Activated T-cell treated with anti-CD3 and anti-CD28 coated beads, Interleukin-2, amount 50 U/mL, for 4 hours (primary cell): ENCODE results near the gene FXYD3. TPM values are rescaled to one million over a fixed set of nuclear protein-coding genes. Genes with fewer than 3 reads are reported as not detected.

ENCODE experiments used
- ATAC-seq, 2 donors: fragments of 200-7000 bp; cut with Tn5 transposase; one replicate each; pipeline ENCODE4 v1.10.0; 2021
- DNase-seq: peaks from one replicate; pipeline ENCODE4 v3.0.0-alpha.2; 2020
- H3K27me3 Mint-ChIP-seq: one replicate; pipeline ENCODE4 v1.8.0; 2021; ENCODE audit warnings: low read depth, mixed read lengths
- H3K36me3 Mint-ChIP-seq: one replicate; pipeline ENCODE4 v1.8.0; 2022; ENCODE audit warnings: mixed read lengths; ENCODE audit not compliant: insufficient read depth
- H3K4me1 Mint-ChIP-seq: one replicate; pipeline ENCODE4 v1.8.0; 2021; ENCODE audit warnings: low read depth, mixed read lengths
- H3K4me3 Mint-ChIP-seq: one replicate; pipeline ENCODE4 v1.8.0; 2021; ENCODE audit warnings: mild to moderate bottlenecking, moderate library complexity, mixed read lengths
- H3K9me3 Mint-ChIP-seq: one replicate; pipeline ENCODE4 v1.8.0; 2021; ENCODE audit warnings: mixed read lengths
- total RNA-seq, 3 donors: library from RNA; stranded (reverse); gene quantifications; one replicate each; pipeline ENCODE4 v1.2.1, GENCODE V29; 2021

FXYD3 gene
- total RNA-seq, 3 donors from 2014 or later: 0.23 to 0.63 (median 0.41) TPM

DNA sequence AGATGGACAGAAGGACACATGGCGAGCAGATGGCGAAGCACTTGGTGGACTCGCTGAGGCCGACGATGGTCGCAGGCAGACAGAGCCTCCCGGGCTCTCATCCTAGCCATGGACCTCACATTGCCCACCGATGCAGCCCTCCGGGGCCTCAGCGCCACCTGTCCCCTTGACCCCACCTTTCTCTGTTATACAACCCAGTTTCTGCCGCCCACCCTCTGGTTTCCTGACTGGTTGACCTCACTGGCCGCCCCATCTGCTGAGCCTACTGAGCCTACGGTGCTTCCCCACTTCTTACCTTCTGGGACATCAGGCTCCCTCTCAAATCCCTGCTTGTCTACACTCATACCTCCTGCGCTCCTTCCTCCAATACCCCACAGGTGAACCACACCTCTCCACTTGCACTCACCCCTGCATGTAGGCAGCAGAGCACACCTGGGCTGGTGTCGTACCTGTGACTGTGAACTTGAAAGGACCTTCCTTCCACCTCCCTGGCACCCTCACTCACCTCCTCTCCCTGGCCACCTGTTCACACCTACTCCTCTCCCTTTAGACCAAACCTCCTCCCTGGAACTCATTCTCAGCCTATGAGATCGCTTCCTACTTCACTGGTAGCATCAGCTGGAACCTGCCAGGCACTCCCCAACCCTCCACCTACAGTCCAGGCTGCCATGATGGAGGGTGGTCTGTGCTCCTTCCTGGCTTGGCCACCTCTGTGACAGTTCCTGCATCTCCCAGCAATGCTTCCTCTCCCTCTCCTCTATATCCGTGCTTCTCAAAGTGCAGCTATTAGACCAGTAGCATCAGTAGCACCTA, 38.0 kb upstream of the FXYD3 start:
- ATAC-seq: no peak
- H3K4me1 Mint-ChIP-seq: peaks cover 2% of the 10 kb centered on the region
- H3K4me3 Mint-ChIP-seq: no peak overlapping the region
- H3K36me3 Mint-ChIP-seq: no peaks in the 10 kb centered on the region
- DNase-seq: no peak
- peaks cover 12% of the 10 kb centered on the region for H3K27me3 Mint-ChIP-seq
- H3K9me3 Mint-ChIP-seq: no peaks in the 10 kb centered on the region

DNA sequence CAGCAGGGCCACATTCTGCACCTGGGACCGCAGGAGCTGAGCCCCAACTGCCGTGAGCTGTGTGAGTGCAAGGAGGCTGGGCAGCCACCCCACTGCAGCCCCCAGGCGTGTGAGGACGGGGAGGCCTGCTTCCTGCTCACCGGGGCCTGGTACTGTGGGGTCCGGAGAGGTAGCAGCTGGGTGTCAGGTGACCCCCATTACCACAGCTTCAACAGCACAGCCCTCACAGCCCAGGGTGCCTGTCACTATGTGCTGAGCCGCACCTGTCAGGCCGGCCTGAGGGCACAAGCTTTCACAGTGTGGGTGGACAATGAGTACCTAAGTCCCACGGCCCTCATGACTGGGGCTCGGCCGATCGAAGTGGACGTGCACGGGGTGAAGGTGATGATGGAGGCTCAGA, 35.8 kb upstream of the FXYD3 start:
- Mint-ChIP-seq H3K9me3 (no peaks in the 10 kb centered on the region), H3K27me3 (peaks cover 12% of the 10 kb centered on the region), H3K4me1 (peaks cover 2% of the 10 kb centered on the region), H3K4me3 (no peak overlapping the region), H3K36me3 (no peaks in the 10 kb centered on the region)
- no peak for ATAC-seq
- no peak for DNase-seq

DNA sequence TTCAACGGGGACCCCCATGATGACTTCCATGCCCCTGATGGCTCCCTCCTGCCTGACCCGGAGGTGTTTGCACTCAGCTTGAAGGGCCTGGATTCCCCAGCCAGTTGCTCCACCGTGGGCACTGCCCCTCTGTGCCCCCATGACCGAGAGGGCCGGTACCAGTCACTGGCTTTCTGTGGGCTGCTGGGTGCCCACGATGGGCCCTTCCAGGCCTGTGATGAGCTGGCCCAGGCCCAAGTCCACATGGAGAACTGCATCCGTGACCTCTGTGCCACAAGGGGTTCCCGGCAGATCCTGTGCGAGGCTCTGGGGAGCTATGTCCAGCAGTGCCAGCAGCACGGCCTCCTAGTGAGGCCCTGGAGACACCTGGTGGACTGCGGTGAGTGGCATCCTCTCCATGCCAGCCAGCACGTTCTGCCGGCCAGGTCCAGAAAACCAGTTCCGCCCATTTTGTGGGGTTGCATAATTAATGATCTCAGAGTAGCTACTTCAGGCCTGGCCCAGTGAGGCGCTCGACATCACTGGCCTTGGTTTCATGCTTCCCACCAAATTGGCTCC, 34.9 kb upstream of the FXYD3 start:
- no peak for ATAC-seq
- H3K36me3 Mint-ChIP-seq: no peaks in the 10 kb centered on the region

GRCh38 chr19:35081201-35081600, 34.4 kb upstream of the FXYD3 start:
- Mint-ChIP-seq H3K36me3 (no peaks in the 10 kb centered on the region), H3K4me3 (no peak overlapping the region), H3K4me1 (peaks cover 9% of the 10 kb centered on the region), H3K27me3 (peaks cover 10% of the 10 kb centered on the region), H3K9me3 (no peaks in the 10 kb centered on the region)
- ATAC-seq (no peak), DNase-seq (no peak)

More for the DNA sequence above, 34.9 kb upstream of the FXYD3 start:
- H3K4me1 Mint-ChIP-seq: peaks cover 4% of the 10 kb centered on the region
- H3K9me3 Mint-ChIP-seq: no peaks in the 10 kb centered on the region
- peaks cover 10% of the 10 kb centered on the region for H3K27me3 Mint-ChIP-seq
- no peak overlapping the region for H3K4me3 Mint-ChIP-seq
- no peak for DNase-seq

DNA sequence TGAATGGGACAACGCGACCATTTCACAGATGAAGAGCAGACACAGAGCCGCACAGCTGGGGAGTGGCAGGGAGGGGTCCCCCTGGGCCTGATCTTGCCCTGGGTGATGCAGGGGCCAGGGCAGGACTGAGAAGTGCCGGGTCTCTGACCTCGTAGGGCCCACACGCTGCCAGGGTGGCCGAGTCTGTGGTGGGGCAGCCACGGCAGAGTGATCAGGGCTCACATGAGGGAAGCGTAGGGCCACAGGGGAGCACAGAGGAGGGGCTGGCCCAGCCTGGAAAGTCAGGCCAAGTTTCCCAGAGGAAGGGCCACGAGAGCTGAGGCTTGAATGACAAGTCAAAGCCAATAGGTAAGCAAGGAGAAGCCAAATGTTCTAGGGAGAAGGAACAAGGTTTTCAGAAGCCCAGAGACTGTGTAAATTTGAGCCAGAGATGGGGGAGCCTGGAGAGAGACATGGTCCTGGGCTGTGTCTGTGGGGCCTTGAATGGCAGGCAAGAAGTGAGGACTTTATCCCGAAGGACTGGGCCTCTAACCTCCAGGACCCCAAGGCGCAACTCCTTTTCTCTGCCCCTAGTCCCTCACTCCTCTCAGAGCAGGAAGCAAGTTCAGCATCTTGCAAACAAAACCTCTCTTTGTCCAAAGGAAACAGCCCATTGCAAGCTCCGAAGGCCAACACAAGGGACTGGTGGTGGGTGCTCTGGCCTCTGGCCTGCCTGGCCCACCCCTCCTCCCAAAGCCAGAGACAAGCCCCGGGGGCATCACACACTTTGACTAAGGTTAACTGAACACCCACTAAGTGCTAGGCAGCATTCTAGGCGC, 31.7 kb upstream of the FXYD3 start:
- H3K36me3 Mint-ChIP-seq: no peaks in the 10 kb centered on the region
- no peak overlapping the region for H3K4me3 Mint-ChIP-seq
- ATAC-seq: no peak
- H3K27me3 Mint-ChIP-seq: peaks cover under 1% of the 10 kb centered on the region
- H3K9me3 Mint-ChIP-seq: no peaks in the 10 kb centered on the region
- no peak for DNase-seq
- peaks cover 12% of the 10 kb centered on the region for H3K4me1 Mint-ChIP-seq

- Mint-ChIP-seq H3K27me3 (no peaks in the 10 kb centered on the region), H3K4me3 (no peak overlapping the region), H3K36me3 (no peaks in the 10 kb centered on the region), H3K9me3 (no peaks in the 10 kb centered on the region), H3K4me1 (peaks cover 12% of the 10 kb centered on the region)
- DNase-seq (no peak), ATAC-seq (no peak)
These were observed 31.2 kb upstream of the FXYD3 start for GRCh38 chr19:35084509-35084762.

DNA sequence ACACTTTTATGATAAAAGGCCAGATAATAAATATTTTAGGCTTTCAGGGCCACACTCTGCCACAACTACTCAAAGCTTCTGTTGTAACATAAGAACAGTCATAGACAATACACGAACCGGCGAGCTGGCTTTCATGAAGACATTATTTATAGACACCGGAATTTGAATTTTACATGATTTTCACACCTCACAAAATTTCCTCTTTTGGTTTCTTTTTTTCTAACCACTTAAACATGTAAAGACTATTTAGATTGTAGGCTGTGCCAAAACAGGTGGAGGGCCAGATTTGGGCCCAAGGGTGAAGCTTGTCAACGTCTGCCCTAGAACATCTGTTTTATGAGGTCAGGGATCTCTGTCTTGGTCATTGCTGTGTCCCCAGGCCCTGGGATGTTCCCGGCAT, 29.7 kb upstream of the FXYD3 start:
- Mint-ChIP-seq H3K9me3 (no peaks in the 10 kb centered on the region), H3K36me3 (no peaks in the 10 kb centered on the region), H3K4me3 (no peak overlapping the region), H3K4me1 (peaks cover 16% of the 10 kb centered on the region), H3K27me3 (peaks cover 4% of the 10 kb centered on the region)
- no peak for ATAC-seq
- no peak for DNase-seq

DNA sequence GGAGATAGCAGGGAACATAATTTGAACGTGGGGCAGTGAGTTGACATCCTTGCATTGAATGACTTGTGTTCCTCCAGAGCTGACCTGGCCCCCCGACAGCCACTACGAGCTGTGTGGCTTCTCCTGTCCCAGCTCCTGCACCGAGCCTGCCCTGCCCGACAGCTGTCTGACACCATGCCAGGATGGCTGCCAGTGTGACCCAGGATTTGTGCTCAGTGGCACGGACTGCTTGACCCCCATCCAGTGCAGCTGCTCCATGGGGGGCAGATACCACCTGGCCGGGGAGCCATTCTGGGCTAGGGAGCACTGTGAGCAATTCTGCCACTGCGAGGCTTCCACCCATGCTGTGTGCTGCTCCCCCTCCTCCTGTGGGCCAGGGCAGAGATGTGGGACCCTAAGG, 29.2 kb upstream of the FXYD3 start:
- Mint-ChIP-seq H3K4me1 (peaks cover 16% of the 10 kb centered on the region), H3K27me3 (peaks cover 4% of the 10 kb centered on the region), H3K9me3 (no peaks in the 10 kb centered on the region), H3K4me3 (no peak overlapping the region), H3K36me3 (no peaks in the 10 kb centered on the region)
- no peak for ATAC-seq
- no peak for DNase-seq

DNA sequence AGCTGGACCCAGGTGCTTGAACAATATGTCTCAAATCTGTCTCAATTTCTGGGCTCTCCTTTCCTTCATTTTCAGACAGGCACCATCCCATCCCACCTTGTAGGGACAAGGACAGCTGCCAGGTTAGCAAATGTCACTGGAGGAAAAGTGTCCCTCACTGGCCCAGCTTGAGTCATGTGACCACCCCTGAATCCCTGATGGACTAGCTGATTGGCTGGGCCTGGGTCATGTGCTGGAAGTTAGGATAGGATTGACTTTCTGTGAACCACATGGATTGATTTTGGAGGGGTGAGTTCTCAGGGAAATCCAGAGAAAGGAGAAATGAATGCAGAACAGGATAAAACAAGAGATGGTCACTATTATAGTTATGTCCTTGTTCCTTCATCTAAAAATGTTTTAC, 28.2 kb upstream of the FXYD3 start:
- Mint-ChIP-seq H3K9me3 (no peaks in the 10 kb centered on the region), H3K4me3 (no peak overlapping the region), H3K27me3 (peaks cover 4% of the 10 kb centered on the region), H3K36me3 (no peaks in the 10 kb centered on the region), H3K4me1 (peaks cover 16% of the 10 kb centered on the region)
- DNase-seq (no peak), ATAC-seq (no peak)

GRCh38 chr19:35088131-35088913, 27.3 kb upstream of the FXYD3 start:
- peaks cover 4% of the 10 kb centered on the region for H3K27me3 Mint-ChIP-seq
- peaks cover 16% of the 10 kb centered on the region for H3K4me1 Mint-ChIP-seq
- no peaks in the 10 kb centered on the region for H3K9me3 Mint-ChIP-seq
- DNase-seq: no peak
- no peak for ATAC-seq
- H3K36me3 Mint-ChIP-seq: no peaks in the 10 kb centered on the region
- H3K4me3 Mint-ChIP-seq: no peak overlapping the region

DNA sequence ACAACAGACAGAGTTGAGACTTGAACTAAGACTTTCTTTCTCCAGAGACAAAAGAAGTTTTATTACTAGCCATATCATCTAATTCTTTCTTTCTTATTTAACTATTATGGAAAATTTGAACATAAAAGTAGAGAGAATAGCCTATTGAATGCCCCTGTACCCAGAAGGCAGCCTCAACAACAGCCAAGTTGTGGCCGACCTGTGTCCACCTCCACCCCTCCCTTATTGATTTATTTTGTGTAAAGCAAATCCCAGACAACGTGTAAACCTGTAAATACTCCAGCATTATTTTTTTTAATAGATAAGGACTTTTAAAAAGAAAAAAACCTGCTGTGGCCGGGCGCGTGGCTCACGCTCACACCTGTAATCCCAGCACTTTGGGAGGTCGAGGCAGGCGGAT, 26.1 kb upstream of the FXYD3 start:
- peaks cover 16% of the 10 kb centered on the region for H3K4me1 Mint-ChIP-seq
- H3K9me3 Mint-ChIP-seq: no peaks in the 10 kb centered on the region
- no peak for ATAC-seq
- no peaks in the 10 kb centered on the region for H3K36me3 Mint-ChIP-seq
- H3K27me3 Mint-ChIP-seq: peaks cover 4% of the 10 kb centered on the region
- no peak overlapping the region for H3K4me3 Mint-ChIP-seq
- no peak for DNase-seq

- Mint-ChIP-seq H3K36me3 (no peaks in the 10 kb centered on the region), H3K4me1 (peaks cover 16% of the 10 kb centered on the region), H3K9me3 (no peaks in the 10 kb centered on the region), H3K27me3 (peaks cover 4% of the 10 kb centered on the region), H3K4me3 (no peak overlapping the region)
- DNase-seq: no peak
- ATAC-seq: peak in 1 of 2 donors; percentile 27
These were observed 25.5 kb upstream of the FXYD3 start for GRCh38 chr19:35090160-35090505.

DNA sequence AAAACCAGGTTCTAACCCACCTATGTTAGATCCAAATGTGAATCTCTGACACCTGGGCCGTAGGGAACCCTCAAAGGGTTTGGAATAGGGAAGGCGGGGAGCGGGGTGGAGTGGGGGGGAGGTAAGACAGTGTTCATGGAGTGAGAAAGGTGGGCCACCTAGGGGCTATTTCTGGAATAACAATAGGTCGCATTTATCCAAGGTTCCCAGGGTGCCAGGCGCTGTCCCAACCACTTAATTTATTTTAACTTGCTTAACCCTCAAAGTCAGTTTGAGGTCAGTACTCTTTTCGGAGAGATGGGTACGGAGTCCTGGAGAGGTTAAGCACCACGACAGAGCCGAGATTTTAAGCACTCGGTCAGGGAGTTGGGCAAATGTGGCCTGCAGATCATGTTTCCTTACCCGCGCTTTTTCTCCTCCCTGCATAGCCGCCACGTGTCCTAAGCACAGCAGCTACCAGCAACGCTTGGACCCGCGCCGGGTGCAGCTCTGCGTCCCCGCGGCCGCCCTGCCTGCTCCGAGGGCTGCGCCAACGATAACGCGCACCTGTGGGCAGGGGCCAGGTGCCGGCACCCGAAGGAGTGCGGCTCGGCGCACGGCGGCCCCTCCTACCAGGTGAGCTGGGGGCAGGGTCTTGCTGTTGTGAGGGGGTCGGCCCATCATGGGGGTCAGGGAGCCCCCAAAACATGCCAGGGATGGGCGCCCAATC, 25.0 kb upstream of the FXYD3 start:
- H3K27me3 Mint-ChIP-seq: peaks cover 4% of the 10 kb centered on the region
- no peak overlapping the region for H3K4me3 Mint-ChIP-seq
- H3K4me1 Mint-ChIP-seq: peaks cover 12% of the 10 kb centered on the region
- DNase-seq (peak; percentile 32), ATAC-seq (peak; percentile 82 to 87)
- H3K9me3 Mint-ChIP-seq: no peaks in the 10 kb centered on the region
- no peaks in the 10 kb centered on the region for H3K36me3 Mint-ChIP-seq

- Mint-ChIP-seq H3K36me3 (no peaks in the 10 kb centered on the region), H3K27me3 (peaks cover 4% of the 10 kb centered on the region), H3K4me1 (peaks cover 4% of the 10 kb centered on the region), H3K4me3 (no peak overlapping the region), H3K9me3 (no peaks in the 10 kb centered on the region)
- ATAC-seq (no peak), DNase-seq (no peak)
These were observed 22.2 kb upstream of the FXYD3 start for GRCh38 chr19:35093430-35093829.
